Spinal cord (tissue), 10 donors: ENCODE results near the gene SH2B3. TPM values are rescaled to one million over a fixed set of nuclear protein-coding genes. Genes with fewer than 3 reads are reported as not detected.
"Not testable (repeated sequence)": the region's sequence is repeated elsewhere in the genome, so short reads cannot be mapped to it uniquely, and the experiment has no call there.

Experiments
- DNase-seq, 6 donors: peaks; one replicate each; pipeline versions ENCODE4 v3.0.0 to v3.0.0-alpha.2; 2013 to 2015; ENCODE audit warnings: low spot score in 6 of 6, low read depth in 4 of 6
- H3K27ac ChIP-seq: one replicate; pipeline ENCODE4 v1.5.1; 2013; ENCODE audit warnings: low read depth, low read length, control low read depth
- H3K27me3 ChIP-seq: one replicate; pipeline ENCODE4 v1.6.1; 2013; ENCODE audit warnings: low read length; ENCODE audit not compliant: control insufficient read depth, insufficient read depth
- H3K36me3 ChIP-seq: one replicate; pipeline ENCODE4 v1.6.1; 2013; ENCODE audit warnings: low read length; ENCODE audit not compliant: control insufficient read depth, insufficient read depth
- H3K4me1 ChIP-seq: one replicate; pipeline ENCODE4 v1.6.1; 2013; ENCODE audit warnings: low read length; ENCODE audit not compliant: control insufficient read depth, insufficient read depth
- H3K4me3 ChIP-seq: one replicate; pipeline ENCODE4 v1.5.1; 2013; ENCODE audit warnings: low read depth, low read length, control low read depth
- H3K9me3 ChIP-seq: one replicate; pipeline ENCODE4 v1.6.1; 2013; ENCODE audit warnings: low read length; ENCODE audit not compliant: control insufficient read depth, insufficient read depth
- WGBS: methylation state at CpG from one replicate; pipeline ENCODE4 v1.1.5; 2013; ENCODE audit warnings: missing lambda C conversion rate; ENCODE audit not compliant: insufficient coverage; 5-methylcytosine and 5-hydroxymethylcytosine counted together
- polyA plus RNA-seq, 2 donors: library from polyadenylated mRNA; unstranded; fragments of 120-200 nt; gene quantifications; one replicate each; pipeline ENCODE4 v1.2.1, GENCODE V29; 2013; ENCODE audit not compliant: insufficient read length in 2 of 2
- total RNA-seq, 2 donors: library from RNA; depleted of rRNA in 1 of 2; stranded (reverse); fragments of 120-200 nt in 1 of 2; fragments of >200 nt in 1 of 2; gene quantifications; one replicate each; pipeline versions ENCODE4 v1.2.3 to v1.2.4, GENCODE V29; 2013 to 2014
- donor health status: healthy.

Gene SH2B3
- total and polyA plus RNA-seq, 4 donors = 8.0 to 13.7 (median 11.3) TPM

DNA sequence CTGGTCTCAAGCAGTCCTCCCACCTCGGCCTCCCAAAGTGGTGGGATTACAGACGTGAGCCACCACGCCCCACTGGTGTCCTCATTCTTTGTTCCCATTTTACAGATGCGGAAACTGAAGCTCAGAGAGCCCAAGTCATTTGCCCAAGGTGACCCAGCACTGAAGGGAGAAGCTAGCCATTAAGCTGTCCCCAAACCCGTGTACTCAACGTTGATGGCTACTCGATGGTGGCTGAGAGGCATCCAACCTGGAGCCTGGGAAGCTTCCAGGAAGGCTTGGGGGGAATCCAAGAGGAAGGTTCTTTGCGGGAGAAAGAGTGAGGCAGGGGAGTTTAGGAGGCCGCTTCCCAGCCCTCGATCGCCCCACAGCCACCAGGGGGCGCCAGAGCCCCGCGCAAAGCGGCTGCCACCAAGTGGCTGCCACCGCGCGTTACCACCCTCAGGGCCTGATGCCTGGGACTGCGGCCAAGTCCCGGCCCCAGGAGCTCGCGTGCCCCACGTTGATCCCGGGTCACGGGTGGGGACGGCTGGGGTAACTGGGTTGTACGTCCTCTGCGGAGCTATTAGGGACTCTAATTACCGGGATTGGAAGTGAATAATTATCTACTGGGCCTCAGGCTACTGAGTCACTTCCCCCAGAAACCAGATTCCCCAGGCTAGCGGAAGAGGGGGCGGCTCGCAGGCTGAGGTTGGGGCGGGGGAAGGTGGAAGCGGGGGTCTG is 8.8 kb upstream of the SH2B3 start:
- Histone ChIP-seq H3K27me3 (no peaks in the 10 kb centered on the region), H3K9me3 (no peaks in the 10 kb centered on the region), H3K27ac (no peak overlapping the region), H3K4me1 (peaks cover 6% of the 10 kb centered on the region), H3K36me3 (no peaks in the 10 kb centered on the region), H3K4me3 (peak overlapping the region; percentile 9)
- DNase-seq = peak in 5 of 6 donors; percentile 43 to 84 (median 52)
- WGBS = 13% methylated on average over 21 of the region's 34 CpGs

DNA sequence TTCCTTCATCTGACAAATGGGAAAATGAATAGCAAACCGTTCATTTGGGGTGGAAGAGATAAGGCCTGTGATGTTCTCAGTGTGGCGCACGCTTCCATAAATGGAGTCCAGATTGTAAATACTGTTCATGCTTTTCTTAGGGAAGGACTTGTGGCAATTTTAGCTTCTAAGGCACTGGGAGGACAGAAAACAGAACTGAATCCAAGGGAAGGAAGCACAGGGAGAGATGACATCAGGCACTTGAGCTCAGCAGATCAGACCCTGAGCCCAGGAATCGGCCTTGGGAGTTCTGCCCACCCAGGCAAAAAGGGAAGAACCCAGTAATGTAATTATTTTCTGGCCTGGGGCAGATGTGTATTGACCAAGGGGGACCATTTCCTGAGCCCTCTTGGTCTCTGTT is 7.2 kb upstream of the SH2B3 start:
- WGBS = 83% methylated on average over 4 of the region's 4 CpGs

DNA sequence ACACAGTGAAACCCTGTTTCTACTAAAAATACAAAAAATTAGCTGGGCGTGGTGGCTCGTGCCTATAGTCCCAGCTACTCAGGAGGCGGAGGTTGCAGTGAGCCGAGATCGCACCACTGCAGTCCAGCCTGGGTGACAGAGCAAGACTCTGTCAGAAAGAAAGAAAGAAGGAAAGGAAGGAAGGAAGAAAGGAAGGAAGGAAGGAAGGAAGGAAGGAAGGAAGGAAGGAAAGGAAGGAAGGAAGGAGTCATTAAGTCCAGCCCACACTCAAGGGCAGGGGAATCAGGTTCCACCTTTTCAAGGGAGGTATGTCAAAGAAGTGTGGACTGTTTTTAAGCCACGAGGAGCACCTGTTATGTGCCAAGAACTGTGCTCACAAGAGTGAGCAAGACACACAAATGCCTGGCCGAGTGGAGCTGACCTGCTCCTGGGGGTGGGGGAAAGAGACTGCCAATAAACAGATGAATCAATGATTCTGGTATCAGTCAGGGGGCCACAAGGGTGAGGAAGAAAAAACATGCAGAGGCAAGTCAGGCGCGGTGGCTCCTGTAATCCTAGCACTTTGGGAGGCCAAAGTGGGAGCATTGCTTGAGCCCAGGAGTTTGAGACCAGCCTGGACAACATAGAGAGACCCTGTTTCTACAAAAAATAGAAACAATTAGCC is 5.8 kb upstream of the SH2B3 start:
- not testable (repeated sequence) for H3K4me3 ChIP-seq, H3K27me3 ChIP-seq, H3K36me3 ChIP-seq, H3K27ac ChIP-seq, H3K9me3 ChIP-seq, DNase-seq
- WGBS = 91% methylated on average over 9 of the region's 9 CpGs
- H3K4me1 ChIP-seq = peaks cover 23% of the 10 kb centered on the region

More for the DNA sequence above, 7.2 kb upstream of the SH2B3 start:
- no peaks in the 10 kb centered on the region for H3K36me3 ChIP-seq
- H3K27ac ChIP-seq = no peak overlapping the region
- H3K27me3 ChIP-seq = no peaks in the 10 kb centered on the region
- H3K4me3 ChIP-seq = no peak overlapping the region
- H3K4me1 ChIP-seq = peaks cover 17% of the 10 kb centered on the region
- H3K9me3 ChIP-seq = no peaks in the 10 kb centered on the region
- DNase-seq = no peak

DNA sequence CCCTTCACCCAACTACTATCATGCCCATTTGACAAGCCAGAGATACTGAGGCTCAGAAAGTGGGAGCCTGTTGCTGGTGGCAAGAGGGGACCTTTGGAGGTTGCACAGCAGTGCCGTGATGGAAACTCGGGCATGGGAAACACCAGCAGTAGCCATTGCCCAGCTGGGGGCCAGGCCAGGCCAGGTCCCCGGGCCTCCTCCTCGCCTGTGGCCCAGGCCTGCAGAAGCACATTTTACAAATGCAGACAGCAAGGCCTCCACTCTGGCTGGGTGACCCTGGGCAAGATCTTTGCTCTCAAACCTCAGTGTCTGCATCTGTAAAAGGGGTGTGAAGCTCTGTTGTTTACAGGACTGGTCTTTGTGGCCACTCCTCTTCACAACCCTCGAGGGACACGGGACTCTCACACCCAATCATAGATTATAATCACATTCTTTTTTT is 4.5 kb upstream of the SH2B3 start:
- Histone ChIP-seq H3K36me3 (no peaks in the 10 kb centered on the region), H3K27me3 (no peaks in the 10 kb centered on the region)
- 88% methylated on average over 6 of the region's 6 CpGs for WGBS

DNA sequence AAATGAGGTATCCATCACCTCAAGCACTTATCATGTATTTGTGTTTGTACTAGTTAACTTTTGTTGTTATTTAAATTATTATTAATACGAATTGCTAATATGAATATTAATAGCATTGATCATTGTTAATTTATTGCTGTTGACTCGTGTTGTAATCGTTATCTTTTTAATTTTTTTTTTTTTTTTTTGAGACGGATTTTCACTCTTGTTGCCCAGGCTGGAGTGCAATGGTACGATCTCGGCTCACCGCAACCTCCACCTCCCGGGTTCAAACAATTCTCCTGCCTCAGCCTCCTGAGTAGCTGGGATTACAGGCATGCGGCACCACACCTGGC is 3.3 kb upstream of the SH2B3 start:
- not testable (repeated sequence) for DNase-seq, H3K9me3 ChIP-seq, H3K27ac ChIP-seq, H3K36me3 ChIP-seq, H3K27me3 ChIP-seq, H3K4me3 ChIP-seq
- no CpG with 5 or more reads among the region's 9 CpGs for WGBS
- H3K4me1 ChIP-seq = peaks cover 39% of the 10 kb centered on the region

More for the DNA sequence above, 4.5 kb upstream of the SH2B3 start:
- no peak overlapping the region for H3K27ac ChIP-seq
- no peaks in the 10 kb centered on the region for H3K9me3 ChIP-seq
- no peak overlapping the region for H3K4me3 ChIP-seq
- H3K4me1 ChIP-seq = peaks cover 32% of the 10 kb centered on the region
- no peak for DNase-seq

DNA sequence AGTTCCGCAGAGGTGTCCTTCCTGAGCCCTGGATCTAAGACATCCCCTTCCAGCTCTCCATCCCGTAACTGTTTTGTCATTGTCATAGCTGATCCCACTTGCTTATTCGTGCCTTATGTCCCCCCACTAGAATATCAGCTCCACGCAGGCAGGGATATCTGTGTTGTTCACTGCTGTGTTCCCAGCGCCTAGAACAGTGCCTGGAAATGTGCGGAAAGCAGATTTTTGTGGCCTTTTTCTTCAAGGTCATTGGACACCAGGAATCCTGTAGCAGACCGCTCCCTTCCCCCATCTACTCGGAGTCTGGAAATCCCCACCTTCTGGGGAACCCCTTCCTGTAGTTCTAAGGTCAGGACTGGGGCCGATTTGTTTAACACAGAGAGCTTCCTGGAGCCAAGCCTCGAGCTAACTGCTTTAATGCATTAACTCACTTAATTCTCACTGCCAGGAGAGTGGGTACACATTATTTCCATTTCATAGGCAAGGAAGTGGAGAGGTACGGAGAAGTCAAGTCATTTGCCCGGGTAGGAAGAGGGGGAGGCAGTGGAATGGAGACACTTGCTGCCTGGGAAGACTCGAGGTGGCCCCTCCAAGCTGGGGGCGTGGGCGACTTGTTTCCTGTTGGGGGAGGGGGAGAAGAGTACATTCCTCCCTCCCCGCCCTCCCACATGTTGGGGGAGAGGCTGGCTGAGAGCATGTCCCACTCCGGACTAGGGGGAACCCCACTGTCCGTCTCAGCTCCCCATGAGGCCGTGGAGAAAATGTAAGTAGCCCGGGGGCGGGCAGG is 1.2 kb upstream of the SH2B3 start:
- H3K27ac ChIP-seq = no peak overlapping the region
- H3K4me1 ChIP-seq = peaks cover 54% of the 10 kb centered on the region

DNA sequence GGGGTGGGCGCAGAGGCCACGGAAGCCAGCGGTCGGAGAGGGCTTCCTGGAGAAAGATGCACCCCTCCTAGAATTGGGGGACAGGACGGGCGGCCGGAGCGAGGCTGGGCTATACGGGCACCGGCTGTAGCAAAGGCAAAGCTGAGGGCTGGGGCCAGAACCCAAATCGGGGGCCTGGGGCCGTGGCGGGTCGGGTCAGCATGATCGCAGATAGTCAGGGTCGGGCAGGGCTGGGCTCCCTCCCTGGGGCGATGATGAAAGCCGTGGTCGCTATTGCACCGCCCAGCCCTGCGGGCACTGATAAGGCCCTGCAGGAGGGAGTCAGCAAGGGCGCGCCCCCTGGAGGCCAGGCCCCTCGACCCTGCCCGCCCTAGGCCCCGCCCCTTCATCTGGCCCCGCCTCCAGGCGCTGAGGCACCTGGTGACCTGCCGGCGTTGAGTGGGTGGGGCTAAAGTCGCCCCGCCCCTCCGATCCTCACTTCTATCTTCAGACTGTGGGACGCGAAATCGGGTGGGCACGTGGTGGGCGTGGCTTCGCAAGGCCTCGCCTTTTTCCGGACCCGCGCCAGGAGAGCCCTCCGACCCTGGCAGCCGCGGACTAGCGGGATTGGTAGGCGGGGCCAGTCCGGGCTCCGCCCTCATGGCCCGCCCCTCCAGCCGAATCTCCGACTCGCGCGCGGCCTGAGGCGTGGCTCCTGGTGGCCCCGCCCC is 419 bp upstream of the SH2B3 start:
- DNase-seq = peak; percentile 68 to 98 (median 88)
- H3K36me3 ChIP-seq = peaks cover 4% of the 10 kb centered on the region
- H3K4me1 ChIP-seq = peaks cover 62% of the 10 kb centered on the region
- no peaks in the 10 kb centered on the region for H3K27me3 ChIP-seq
- no peak overlapping the region for H3K27ac ChIP-seq
- no peaks in the 10 kb centered on the region for H3K9me3 ChIP-seq
- H3K4me3 ChIP-seq = peak overlapping the region; percentile 52
- whole genome bisulfite sequencing = under 1% methylated on average over 57 of the region's 59 CpGs

More for the DNA sequence above, 1.2 kb upstream of the SH2B3 start:
- Histone ChIP-seq H3K4me3 (peak overlapping the region; percentile 52), H3K36me3 (peaks cover 4% of the 10 kb centered on the region), H3K9me3 (no peaks in the 10 kb centered on the region), H3K27me3 (no peaks in the 10 kb centered on the region)
- 51% methylated on average over 11 of the region's 21 CpGs for WGBS
- DNase-seq = no peak

DNA sequence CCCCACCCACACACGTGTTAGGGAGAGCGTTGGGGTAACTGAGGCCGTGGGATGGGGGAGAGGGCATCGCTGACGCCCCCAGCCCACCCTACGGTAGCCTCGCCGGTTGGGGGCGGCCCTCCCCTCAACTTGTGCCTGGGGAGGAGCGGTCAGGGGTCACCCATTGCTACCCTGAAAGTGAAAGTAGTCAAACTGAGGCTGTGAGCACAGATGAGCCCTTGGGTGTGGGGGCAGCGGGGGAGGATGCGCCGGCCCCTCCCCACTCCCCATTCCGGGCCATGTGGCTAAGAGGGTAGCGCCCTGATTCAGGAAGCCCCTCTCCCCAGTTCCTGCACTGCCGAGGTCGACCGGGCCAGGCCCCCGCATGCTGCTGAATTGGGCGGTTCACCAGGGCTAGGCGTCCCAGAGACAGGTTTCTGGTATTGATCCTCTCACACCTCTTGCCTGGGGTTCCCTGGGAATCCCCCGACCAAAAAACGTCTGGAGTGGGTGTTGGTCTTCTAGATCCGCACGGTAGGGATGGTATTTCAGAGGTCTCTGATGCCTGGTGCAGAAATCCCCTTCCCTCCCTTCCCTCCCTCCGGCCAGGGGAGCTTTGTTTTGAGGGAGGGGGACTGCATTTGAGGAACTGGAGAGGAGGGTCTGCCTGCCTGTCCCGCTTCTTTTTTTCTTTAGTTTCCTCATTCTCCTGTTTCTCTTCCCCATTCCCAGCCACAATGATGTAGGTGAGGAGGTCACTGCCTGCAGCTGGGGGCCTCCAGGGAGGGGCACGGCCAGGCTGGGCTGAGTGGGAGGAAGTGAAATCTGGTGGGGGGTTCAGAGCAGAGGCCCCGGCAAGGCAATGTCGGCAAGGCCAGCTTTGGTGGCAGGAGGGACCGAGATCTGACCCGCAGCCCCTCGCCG is 1.0 kb downstream of the SH2B3 start:
- DNase-seq = no peak

More for the DNA sequence above, 1.0 kb downstream of the SH2B3 start:
- no peaks in the 10 kb centered on the region for H3K9me3 ChIP-seq
- peaks cover 74% of the 10 kb centered on the region for H3K4me1 ChIP-seq
- peak overlapping the region; percentile 79 for H3K4me3 ChIP-seq
- 26% methylated on average over 24 of the region's 34 CpGs for WGBS
- H3K27me3 ChIP-seq = no peaks in the 10 kb centered on the region
- H3K36me3 ChIP-seq = peaks cover 6% of the 10 kb centered on the region
- peak overlapping the region; percentile 64 for H3K27ac ChIP-seq
